ENCODE results near the gene LBX1. TPM values are rescaled to one million over a fixed set of nuclear protein-coding genes. Genes with fewer than 3 reads are reported as not detected.

LBX1 gene
- polyA plus RNA-seq, 1 donor from 2014 or later = not detected

- Histone ChIP-seq H3K36me3 (ENCODE audit: insufficient read depth, low read length) (no peaks in the 10 kb centered on the region), H3K9ac (ENCODE audit: low read length) (no peak overlapping the region), H3K27ac (ENCODE audit: low read length) (no peak overlapping the region), H3K79me2 (replicated peaks; ENCODE audit: insufficient read depth, low read length) (no peaks in the 10 kb centered on the region), H3K9me3 (ENCODE audit: low read length) (no peaks in the 10 kb centered on the region), H3K27me3 (ENCODE audit: insufficient read depth, low read depth, low read length) (no peaks in the 10 kb centered on the region), H3F3A (ENCODE audit: insufficient read depth, low read length, poor library complexity, severe bottlenecking) (no peaks in the 10 kb centered on the region), H2AFZ (ENCODE audit: low read depth, low read length) (no peak overlapping the region), H3K9me2 (ENCODE audit: insufficient read depth, low read length) (no peaks in the 10 kb centered on the region), H3K4me2 (ENCODE audit: low read length) (no peak overlapping the region), H4K20me1 (ENCODE audit: insufficient read depth) (no peaks in the 10 kb centered on the region), H3K4me3 (ENCODE audit: low read length) (no peak overlapping the region)
- TF ChIP-seq RAD21 (conservative IDR thresholded peaks at IDR 0.05) = no peak
- no peak for TF ChIP-seq POLR2AphosphoS5 (IDR thresholded peaks at IDR 0.05)
- no peak for TF ChIP-seq TAF1 (IDR thresholded peaks at IDR 0.05; ENCODE audit: low read depth)
- TF ChIP-seq EZH2 (IDR thresholded peaks at IDR 0.05; ENCODE audit: borderline replicate concordance, insufficient read depth, low read length, poor library complexity, severe bottlenecking) = no peak
- TF ChIP-seq EP300 (conservative IDR thresholded peaks at IDR 0.05; ENCODE audit: poor library complexity, severe bottlenecking) = no peak
- no peak for TF ChIP-seq REST (IDR thresholded peaks at IDR 0.05; ENCODE audit: borderline replicate concordance)
- no peak for TF ChIP-seq SMC3 (conservative IDR thresholded peaks at IDR 0.05; ENCODE audit: poor library complexity)
- TF ChIP-seq MXI1 (conservative IDR thresholded peaks at IDR 0.05; ENCODE audit: poor library complexity, severe bottlenecking) = no peak
These were observed 46.3 kb downstream of the LBX1 start for GRCh38 chr10:101182936-101183335.

Other genes with a start within 250 kb of the LBX1 start
- gene MRPL43, start 242.0 kb downstream of the LBX1 start, polyA plus RNA-seq = 121 and 122 TPM in 2 replicates
- 4.2 and 4.8 TPM in 2 replicates for gene TWNK, start 241.9 kb downstream of the LBX1 start, polyA plus RNA-seq
- 40.1 and 58.4 TPM in 2 replicates for gene LZTS2, start 229.7 kb downstream of the LBX1 start, polyA plus RNA-seq
- gene PDZD7, start 198.3 kb downstream of the LBX1 start, polyA plus RNA-seq = 1.5 and 2.6 TPM in 2 replicates
- gene SFXN3, start 198.2 kb downstream of the LBX1 start, polyA plus RNA-seq = 52.1 and 56.5 TPM in 2 replicates
- gene KAZALD1, start 167.5 kb downstream of the LBX1 start, polyA plus RNA-seq = 1.2 and 1.6 TPM in 2 replicates
- gene TLX1, start 98.2 kb downstream of the LBX1 start, polyA plus RNA-seq = not detected in 2 replicates
- 25.2 and 32.6 TPM in 2 replicates for gene BTRC, start 124.7 kb upstream of the LBX1 start, polyA plus RNA-seq